ENCODE results near the gene FIP1L1. TPM values are rescaled to one million over a fixed set of nuclear protein-coding genes. Genes with fewer than 3 reads are reported as not detected.

The FIP1L1 gene
- total and polyA plus RNA-seq, 10 of the 15 experiments (the other 5 are each of a cell fraction or from before 2014, with no cell fraction given): 28.1 to 110 (median 59.4) TPM

DNA sequence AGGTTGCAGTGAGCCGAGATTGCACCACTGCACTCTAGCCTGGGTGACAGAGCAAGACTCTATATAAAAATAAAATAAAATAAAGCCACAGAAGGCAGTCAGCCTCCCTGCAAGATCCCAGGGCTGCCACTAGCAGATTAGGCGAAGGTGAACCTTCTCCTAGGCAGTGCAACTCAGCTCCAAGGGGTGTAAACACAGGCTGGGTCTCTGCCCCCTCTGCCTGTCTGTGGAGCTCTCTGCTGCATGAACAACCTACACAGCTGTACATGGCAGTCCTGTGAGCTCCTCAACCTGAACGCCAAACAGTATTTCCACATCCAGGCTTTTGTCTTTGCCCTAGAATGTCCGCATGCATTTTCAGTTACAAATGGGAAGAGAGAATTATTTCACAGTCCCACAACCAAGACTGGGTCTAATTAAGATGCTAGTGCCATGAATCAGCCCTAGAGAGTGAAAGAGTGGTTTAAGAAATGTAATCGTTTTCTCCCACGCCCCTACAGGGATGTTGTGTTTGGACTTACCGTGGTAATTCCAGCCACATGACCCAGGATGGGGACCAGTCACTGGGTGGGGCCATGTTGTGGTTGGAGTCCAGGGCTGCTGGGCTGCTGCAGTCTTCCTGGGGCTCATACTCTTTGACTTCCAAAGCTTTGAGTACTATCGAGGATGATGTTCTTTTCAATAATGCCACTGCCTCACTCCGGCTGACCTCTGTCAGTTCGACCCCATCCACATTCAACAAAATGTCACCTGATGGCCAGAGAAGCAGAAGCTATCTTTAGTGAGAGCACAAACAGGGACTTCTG is 99.0 kb downstream of the FIP1L1 start:
- Histone ChIP-seq H3K9ac (ENCODE audit: control insufficient read depth, insufficient read depth, low read length) (no peak overlapping the region), H3K36me3 (ENCODE audit: control insufficient read depth in 2 of 2, insufficient read depth in 2 of 2, low read length in 1 of 2) (no peaks in the 10 kb centered on the region), H3K4me1 (ENCODE audit: control insufficient read depth, insufficient read depth, low read length) (no peaks in the 10 kb centered on the region), H3K9me3 (replicated peaks; ENCODE audit: control insufficient read depth, insufficient read depth, low read length) (no peaks in the 10 kb centered on the region), H4K20me1 (ENCODE audit: control insufficient read depth, insufficient read depth) (no peaks in the 10 kb centered on the region), H2AFZ (ENCODE audit: control insufficient read depth, low read depth, low read length) (no peak overlapping the region), H3K27me3 (replicated peaks in 1 of 2; ENCODE audit: control insufficient read depth in 2 of 2, insufficient read depth in 2 of 2, low read length in 1 of 2) (no peaks in the 10 kb centered on the region; a peak in 1 of 4 replicates), H3K4me3 (no peak overlapping the region), H3K4me2 (ENCODE audit: control insufficient read depth, insufficient read depth) (no peak overlapping the region), H3K27ac (ENCODE audit: control insufficient read depth, insufficient read depth) (no peak overlapping the region), H3K79me2 (ENCODE audit: control insufficient read depth, insufficient read depth, low read length) (no peaks in the 10 kb centered on the region)
- POLR2A ChIA-PET: no interaction called here
- in situ Hi-C loops (cut with MboI) (no loop called here), intact Hi-C loops (cut with micrococcal nuclease; ENCODE audit: unreplicated experiment) (no loop called here)
- DNase-seq (ENCODE audit: low read depth, low spot score): no peak
- no peak for TF ChIP-seq ZNF687 (IDR thresholded peaks at IDR 0.05)
- no peak for TF ChIP-seq EZH2 (IDR thresholded peaks at IDR 0.05; ENCODE audit: borderline replicate concordance, control insufficient read depth, low read depth, low read length)
- TF ChIP-seq, protein P1, sequence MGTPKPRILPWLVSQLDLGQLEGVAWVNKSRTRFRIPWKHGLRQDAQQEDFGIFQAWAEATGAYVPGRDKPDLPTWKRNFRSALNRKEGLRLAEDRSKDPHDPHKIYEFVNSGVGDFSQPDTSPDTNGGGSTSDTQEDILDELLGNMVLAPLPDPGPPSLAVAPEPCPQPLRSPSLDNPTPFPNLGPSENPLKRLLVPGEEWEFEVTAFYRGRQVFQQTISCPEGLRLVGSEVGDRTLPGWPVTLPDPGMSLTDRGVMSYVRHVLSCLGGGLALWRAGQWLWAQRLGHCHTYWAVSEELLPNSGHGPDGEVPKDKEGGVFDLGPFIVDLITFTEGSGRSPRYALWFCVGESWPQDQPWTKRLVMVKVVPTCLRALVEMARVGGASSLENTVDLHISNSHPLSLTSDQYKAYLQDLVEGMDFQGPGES (IDR thresholded peaks at IDR 0.05): no peak
- ATAC-seq: no peak
- no TSS peak for BruUV-seq (replicated peaks)
- 74% methylated on average over 10 of the region's 10 CpGs for WGBS (ENCODE audit: insufficient coverage, insufficient replicate concordance, low lambda C conversion rate, missing lambda C conversion rate)
- RAD21 ChIA-PET (ENCODE audit: unreplicated experiment): no interaction called here
- SMC1A ChIA-PET (ENCODE audit: uncharacterized antibody, unreplicated experiment): interaction anchor here (2.3 kb wide), 1 partner anchor 11 kb away, joined by 10 read pairs; no protein-coding TSS in a partner anchor
- CTCF ChIA-PET: interaction anchor here (1.6 to 3.7 kb wide), 2 partner anchors 12 to 14 kb away, joined by 6 to 17 read pairs; no protein-coding TSS in a partner anchor
- no peak for FAIRE-seq

Measured in GM12878 (cell line).